HG03103 (cell line): Measurements from ENCODE around the gene SCN9A.
"Not testable (repeated sequence)": the region's sequence is repeated elsewhere in the genome, so short reads cannot be mapped to it uniquely, and the experiment has no call there.

Experiments
- ATAC-seq: cut with Tn5 transposase; IDR thresholded peaks from one replicate; pipeline ENCODE4 v1.9.1; 2021; ENCODE audit warnings: low read depth; ENCODE audit not compliant: unreplicated experiment

The SCN9A gene

GRCh38 chr2:166375736-166376487, at the start of gene SCN9A:
Gene SCN9A, minus strand, starts transcription at chr2:166375944. Its CDS starts 64,188 bp downstream, at chr2:166311756.
- peak; percentile 68 for ATAC-seq

- no peak for ATAC-seq
These were observed 49.1 kb upstream of the SCN9A start for GRCh38 chr2:166424841-166425240.

- ATAC-seq, result no peak
These were observed 43.8 kb upstream of the SCN9A start for GRCh38 chr2:166419616-166419934.

- no peak for ATAC-seq
These were observed 43.3 kb upstream of the SCN9A start for GRCh38 chr2:166418853-166419615.

- ATAC-seq, result peak; percentile 67
These were observed 41.9 kb upstream of the SCN9A start for GRCh38 chr2:166417669-166418068.

- ATAC-seq, result no peak
These were observed 37.5 kb upstream of the SCN9A start for GRCh38 chr2:166413255-166413654.

GRCh38 chr2:166411473-166412230, 35.9 kb upstream of the SCN9A start:
- no peak for ATAC-seq

GRCh38 chr2:166410828-166411472, 35.2 kb upstream of the SCN9A start:
- ATAC-seq, result no peak

GRCh38 chr2:166407746-166408145, 32.0 kb upstream of the SCN9A start:
- ATAC-seq, result not testable (repeated sequence)

- ATAC-seq, result no peak
These were observed 30.6 kb upstream of the SCN9A start for GRCh38 chr2:166406374-166406773.

- no peak for ATAC-seq
These were observed 29.8 kb upstream of the SCN9A start for GRCh38 chr2:166405569-166405926.

GRCh38 chr2:166404831-166405568, 29.3 kb upstream of the SCN9A start:
- ATAC-seq, result no peak

- ATAC-seq, result no peak
These were observed 18.5 kb upstream of the SCN9A start for GRCh38 chr2:166394245-166394644.

GRCh38 chr2:166393008-166393407, 17.3 kb upstream of the SCN9A start:
- ATAC-seq, result no peak

GRCh38 chr2:166388481-166389070, 12.8 kb upstream of the SCN9A start:
- ATAC-seq, result no peak

- ATAC-seq, result no peak
These were observed 9.6 kb upstream of the SCN9A start for GRCh38 chr2:166385313-166385712.

- no peak for ATAC-seq
These were observed 9.0 kb upstream of the SCN9A start for GRCh38 chr2:166384774-166385173.

GRCh38 chr2:166382448-166382847, 6.7 kb upstream of the SCN9A start:
- no peak for ATAC-seq

- ATAC-seq, result no peak
These were observed 4.9 kb upstream of the SCN9A start for GRCh38 chr2:166380615-166381014.

- ATAC-seq, result no peak
These were observed 1.1 kb upstream of the SCN9A start for GRCh38 chr2:166376873-166377272.
